MM.1S (cell line): ENCODE measurements around the gene FLNC.

Experiments
- DNase-seq: peaks from one replicate; pipeline ENCODE4 v3.0.0-alpha.2; 2015
- H2AFZ ChIP-seq: fragments of 300-600 bp; sonication (generic); 2 replicates; pipeline ENCODE4 v1.6.0; 2016; ENCODE audit warnings: antibody characterized with exemption, low read length
- H3F3A ChIP-seq: fragments of 300-600 bp; sonication (generic); 2 replicates; pipeline ENCODE4 v1.6.1; 2016; ENCODE audit warnings: mild to moderate bottlenecking, antibody characterized with exemption, low read length, moderate library complexity, mixed read lengths; ENCODE audit not compliant: insufficient read depth
- H3K27ac ChIP-seq: fragments of 300-600 bp; sonication (generic); 2 replicates; pipeline ENCODE4 v1.5.1; 2016; ENCODE audit warnings: mild to moderate bottlenecking, low read length
- H3K27me3 ChIP-seq: fragments of 300-600 bp; sonication (generic); replicated peaks from 2 replicates; pipeline ENCODE4 v1.6.0; 2016; ENCODE audit warnings: low read length; ENCODE audit not compliant: insufficient read depth
- H3K36me3 ChIP-seq: fragments of 300-600 bp; sonication (generic); replicated peaks from 2 replicates; pipeline ENCODE4 v1.6.1; 2016; ENCODE audit warnings: mild to moderate bottlenecking, low read length, mixed read lengths; ENCODE audit not compliant: insufficient read depth
- H3K4me1 ChIP-seq: fragments of 300-600 bp; sonication (generic); 2 replicates; pipeline ENCODE4 v1.6.1; 2016; ENCODE audit warnings: low read length, mixed read lengths
- H3K4me2 ChIP-seq: fragments of 300-600 bp; sonication (generic); 2 replicates; pipeline ENCODE4 v1.6.0; 2016; ENCODE audit warnings: low read depth, low read length
- H3K4me3 ChIP-seq: fragments of 300-600 bp; sonication (generic); 2 replicates; pipeline ENCODE4 v1.5.1; 2016; ENCODE audit warnings: low read length, mixed read lengths
- H3K79me2 ChIP-seq: fragments of 300-600 bp; sonication (generic); 2 replicates; pipeline ENCODE4 v1.6.1; 2016; ENCODE audit warnings: mixed run types, low read length, mixed read lengths
- H3K9ac ChIP-seq: fragments of 300-600 bp; sonication (generic); 2 replicates; pipeline ENCODE4 v1.6.1; 2016; ENCODE audit warnings: low read length, mixed read lengths
- H3K9me2 ChIP-seq: fragments of 300-600 bp; sonication (generic); replicated peaks from 2 replicates; pipeline ENCODE4 v1.6.1; 2016; ENCODE audit warnings: mild to moderate bottlenecking, low read length, mixed read lengths; ENCODE audit not compliant: insufficient read depth
- H3K9me3 ChIP-seq: fragments of 300-600 bp; sonication (generic); replicated peaks from 2 replicates; pipeline ENCODE4 v1.6.1; 2016; ENCODE audit warnings: mild to moderate bottlenecking, low read length, mixed read lengths; ENCODE audit not compliant: insufficient read depth
- H4K20me1 ChIP-seq: fragments of 300-600 bp; sonication (generic); 2 replicates; pipeline ENCODE4 v1.6.1; 2016; ENCODE audit warnings: mild to moderate bottlenecking, low read length, moderate library complexity, mixed read lengths; ENCODE audit not compliant: insufficient read depth
- CTCF ChIP-seq: fragments of 300-600 bp; sonication (generic); IDR thresholded peaks from 2 replicates; pipeline ENCODE4 v1.5.1; 2016; ENCODE audit warnings: antibody characterized with exemption, low read length, mixed read lengths
- EZH2 ChIP-seq: fragments of 300-600 bp; sonication (generic); optimal IDR thresholded peaks from 2 replicates; pipeline ENCODE3; 2017; ENCODE audit warnings: low read depth, mild to moderate bottlenecking, antibody characterized with exemption, low read length, mixed read lengths
- EZH2phosphoT487 ChIP-seq: fragments of 300-600 bp; sonication (generic); IDR thresholded peaks from 2 replicates; pipeline ENCODE4 v1.6.1; 2018; ENCODE audit warnings: antibody characterized with exemption, low read length

The FLNC gene

GRCh38 chr7:128855559-128855958 is 25.4 kb downstream of the FLNC start:
- Histone ChIP-seq H3K4me3 (no peak overlapping the region), H4K20me1 (no peaks in the 10 kb centered on the region), H3K9me3 (no peaks in the 10 kb centered on the region), H3K36me3 (no peaks in the 10 kb centered on the region), H3K79me2 (no peaks in the 10 kb centered on the region), H3K9me2 (no peaks in the 10 kb centered on the region), H2AFZ (no peak overlapping the region), H3K27ac (no peak overlapping the region), H3F3A (0 out of 2 replicates have a peak, but pooled peaks cover 4% of the 10 kb centered on the region), H3K9ac (no peak overlapping the region), H3K27me3 (peaks cover 47% of the 10 kb centered on the region), H3K4me1 (peaks cover 16% of the 10 kb centered on the region), H3K4me2 (no peak overlapping the region)
- TF ChIP-seq CTCF (0 out of 2 replicates have a peak, but pooled peaks have one; percentile 14), EZH2phosphoT487 (no peak)
- no peak for DNase-seq

- Histone ChIP-seq H3K4me3 (no peak overlapping the region), H3K4me1 (peaks cover 21% of the 10 kb centered on the region), H3K4me2 (no peak overlapping the region), H3K36me3 (no peaks in the 10 kb centered on the region), H4K20me1 (no peaks in the 10 kb centered on the region), H2AFZ (no peak overlapping the region), H3K9me3 (no peaks in the 10 kb centered on the region), H3F3A (0 out of 2 replicates have a peak, but pooled peaks cover 4% of the 10 kb centered on the region), H3K27ac (no peak overlapping the region), H3K27me3 (peaks cover 44% of the 10 kb centered on the region), H3K9me2 (no peaks in the 10 kb centered on the region), H3K79me2 (no peaks in the 10 kb centered on the region), H3K9ac (no peak overlapping the region)
- no peak for TF ChIP-seq EZH2
- DNase-seq = no peak
Measured at GRCh38 chr7:128856001-128856718, 26.0 kb downstream of the FLNC start.

GRCh38 chr7:128858380-128859231 is 28.4 kb downstream of the FLNC start:
- peaks cover 23% of the 10 kb centered on the region for H3K27me3 ChIP-seq
- H3K4me1 ChIP-seq = peaks cover 26% of the 10 kb centered on the region
- H2AFZ ChIP-seq = peak overlapping the region; percentile 92; the same call in 1 of the 2 replicates
- H3K4me2 ChIP-seq = no peak overlapping the region
- H3K4me3 ChIP-seq = no peak overlapping the region
- H3K36me3 ChIP-seq = no peaks in the 10 kb centered on the region
- H3K9ac ChIP-seq = no peak overlapping the region
- 0 out of 2 replicates have a peak, but pooled peaks cover 4% of the 10 kb centered on the region for H3F3A ChIP-seq
- peaks cover 9% of the 10 kb centered on the region for H3K79me2 ChIP-seq
- no peaks in the 10 kb centered on the region for H3K9me3 ChIP-seq
- TF ChIP-seq EZH2 (no peak), EZH2phosphoT487 (no peak), CTCF (no peak)
- H3K27ac ChIP-seq = no peak overlapping the region
- no peaks in the 10 kb centered on the region for H3K9me2 ChIP-seq
- no peak for DNase-seq
- H4K20me1 ChIP-seq = no peaks in the 10 kb centered on the region
